Adrenal gland (tissue), 12 donors: ENCODE data around the gene FAM20C. TPM values are rescaled to one million over a fixed set of nuclear protein-coding genes. Genes with fewer than 3 reads are reported as not detected.

Experiments used
- DNase-seq, 7 donors: peaks; one replicate each; pipeline ENCODE4 v3.0.0-alpha.2; 2019 to 2020
- H3K27ac ChIP-seq, 5 donors: fragments of 200-600 bp; sonication (generic) in 4 of 5; 1 replicate in 3 of 5; 2 replicates in 2 of 5; pipeline versions ENCODE4 v1.5.1 to v1.8.0; 2016 to 2020; ENCODE audit warnings: mild to moderate bottlenecking in 1 of 5
- H3K27me3 ChIP-seq: fragments of 200-600 bp; 2 replicates; pipeline ENCODE4 v1.8.0; 2021
- H3K36me3 ChIP-seq, 2 donors: fragments of 200-600 bp; replicated peaks in 1 of 2; 1 replicate in 1 of 2; 2 replicates in 1 of 2; pipeline versions ENCODE4 v1.5.1 to v1.8.0; 2018 to 2022
- H3K4me1 ChIP-seq, 2 donors: fragments of 200-600 bp; replicated peaks in 1 of 2; 1 replicate in 1 of 2; 2 replicates in 1 of 2; pipeline versions ENCODE4 v1.5.1 to v1.8.0; 2018 to 2021
- H3K4me3 ChIP-seq, 4 donors: fragments of 200-600 bp; sonication (generic) in 3 of 4; one replicate each; pipeline ENCODE4 v1.5.1; 2016 to 2018
- H3K9me3 ChIP-seq, 3 donors: fragments of 200-600 bp; sonication (generic) in 1 of 3; replicated peaks in 1 of 3; 1 replicate in 2 of 3; 2 replicates in 1 of 3; pipeline versions ENCODE4 v1.5.1 to v1.8.0; 2016 to 2021
- POLR2A ChIP-seq, 2 donors: fragments of 450-650 bp; IDR thresholded peaks; one replicate each; pipeline ENCODE4 v1.6.1; 2017; ENCODE audit warnings: antibody characterized with exemption in 2 of 2, mild to moderate bottlenecking in 2 of 2, moderate library complexity in 1 of 2
- WGBS, 4 donors: extraction: QIAGEN DNeasy Blood & Tissue Kit in 2 of 4; methylation state at CpG; one replicate each; pipeline versions ENCODE4 v1.1.5 to v1.1.7; 2013 to 2017; 5-methylcytosine and 5-hydroxymethylcytosine counted together
- intact Hi-C, 2 donors: fragments of 100-400 bp; cut with DNase I; formaldehyde crosslinking; loops; one replicate each; pipeline versions ENCODE4 v1.14.1 to v1.15.0; 2022 to 2023
- polyA plus RNA-seq, 3 donors: library from polyadenylated mRNA; stranded (reverse); fragments of 200-250 nt in 2 of 3; fragments of 350-450 nt in 1 of 3; fragmentation: Illumina TruSeq in 1 of 3; extraction: RNeasy Lipid Tissue Mini Kit (QIAGEN cat#74804) in 1 of 3; gene quantifications; one replicate each; pipeline ENCODE4 v1.2.3, GENCODE V29; 2013 to 2014
- total RNA-seq, 9 donors: library from RNA; depleted of rRNA in 4 of 9; stranded (reverse); fragments of >200 nt in 4 of 9; fragments of 120-200 nt in 1 of 9; fragmentation: NEBNext Ultra II Directional in 1 of 9; extraction: Animal tissue kit (Norgen Biotek cat#: 25700) in 1 of 9; gene quantifications; one replicate each; pipeline versions ENCODE4 v1.1.0 to v1.2.4, GENCODE V29; 2013 to 2023
- TF ChIP-seq, protein P1 (sequence below), 6 experiments: fragments of 450-650 bp in 4 of 6; fragments of 200-600 bp in 2 of 6; sonication (generic) in 1 of 6; IDR thresholded peaks; 1 replicate in 5 of 6; 2 replicates in 1 of 6; pipeline versions ENCODE4 v1.5.1 to v1.8.0; 2016 to 2021; ENCODE audit warnings: antibody characterized with exemption in 6 of 6, mild to moderate bottlenecking in 2 of 6, moderate library complexity in 1 of 6
- donor health status: healthy with polysubstance abuse.
- donor health status: Bipolar disorder and iron deficiency.
- donor health status: DM: yes; HTN: yes; CAD: no.
- donor health status: DM: no; HTN: no; CAD: no.
- donor health status: DM: no; HTN: no; CAD: no.
- donor health status: DM: yes; HTN: yes; CAD: no.

The FAM20C gene
- total and polyA plus RNA-seq, 12 donors: 2.8 to 57.9 (median 36.0) TPM

DNA sequence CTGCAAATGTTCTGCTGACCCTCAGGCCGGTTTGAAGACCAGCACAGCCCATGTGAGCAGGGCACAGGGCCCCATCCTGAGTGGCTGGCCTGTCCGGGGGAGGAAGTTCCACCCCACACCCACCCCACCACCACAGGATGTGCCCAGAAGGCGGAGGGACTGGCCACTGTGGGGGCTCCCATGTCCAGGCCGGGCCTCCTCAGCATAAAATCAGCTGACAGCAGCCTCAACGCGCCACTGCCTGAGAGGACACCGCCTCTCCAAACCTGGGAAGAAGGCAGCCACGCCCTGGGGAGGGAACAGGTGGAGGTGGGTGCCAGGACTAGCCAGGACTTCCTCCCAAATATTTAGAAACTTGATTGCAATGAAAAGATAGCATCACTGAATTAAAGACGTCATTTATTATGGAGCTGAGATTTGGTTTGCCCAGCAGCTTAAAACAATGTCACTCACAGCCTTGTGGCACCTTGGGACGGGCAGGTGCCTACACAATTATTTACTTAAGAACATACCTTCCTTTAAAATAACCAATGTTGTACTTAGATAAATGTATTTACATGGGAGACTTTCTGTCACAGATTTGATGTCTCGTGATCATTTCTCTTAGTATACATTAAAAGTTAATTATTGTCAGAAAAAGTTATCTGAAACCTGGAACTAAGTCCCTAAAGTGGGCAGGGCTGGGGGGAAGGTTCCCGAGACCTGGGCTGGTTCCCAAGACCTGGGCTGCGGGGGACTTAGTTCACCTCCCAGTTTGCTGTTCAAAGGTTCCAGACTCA lies 27.3 kb upstream of the FAM20C start:
- peak in 2 of 7 donors; percentile 33 to 43 for DNase-seq
- peak overlapping the region in 1 of 5 donors; percentile 72 for H3K27ac ChIP-seq
- H3K4me1 ChIP-seq: no peaks in the 10 kb centered on the region
- TF ChIP-seq POLR2A (IDR thresholded peaks at IDR 0.05): no peak
- TF ChIP-seq, protein P1, sequence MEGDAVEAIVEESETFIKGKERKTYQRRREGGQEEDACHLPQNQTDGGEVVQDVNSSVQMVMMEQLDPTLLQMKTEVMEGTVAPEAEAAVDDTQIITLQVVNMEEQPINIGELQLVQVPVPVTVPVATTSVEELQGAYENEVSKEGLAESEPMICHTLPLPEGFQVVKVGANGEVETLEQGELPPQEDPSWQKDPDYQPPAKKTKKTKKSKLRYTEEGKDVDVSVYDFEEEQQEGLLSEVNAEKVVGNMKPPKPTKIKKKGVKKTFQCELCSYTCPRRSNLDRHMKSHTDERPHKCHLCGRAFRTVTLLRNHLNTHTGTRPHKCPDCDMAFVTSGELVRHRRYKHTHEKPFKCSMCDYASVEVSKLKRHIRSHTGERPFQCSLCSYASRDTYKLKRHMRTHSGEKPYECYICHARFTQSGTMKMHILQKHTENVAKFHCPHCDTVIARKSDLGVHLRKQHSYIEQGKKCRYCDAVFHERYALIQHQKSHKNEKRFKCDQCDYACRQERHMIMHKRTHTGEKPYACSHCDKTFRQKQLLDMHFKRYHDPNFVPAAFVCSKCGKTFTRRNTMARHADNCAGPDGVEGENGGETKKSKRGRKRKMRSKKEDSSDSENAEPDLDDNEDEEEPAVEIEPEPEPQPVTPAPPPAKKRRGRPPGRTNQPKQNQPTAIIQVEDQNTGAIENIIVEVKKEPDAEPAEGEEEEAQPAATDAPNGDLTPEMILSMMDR (IDR thresholded peaks at IDR 0.05): no peak
- no peak overlapping the region for H3K4me3 ChIP-seq
- H3K27me3 ChIP-seq: no peaks in the 10 kb centered on the region
- intact Hi-C loops: no loop called here
- WGBS, 4 donors: 79 to 85% (median 82%) methylated on average over 10 to 13 of the region's 13 CpGs
- no peaks in the 10 kb centered on the region for H3K36me3 ChIP-seq
- no peaks in the 10 kb centered on the region for H3K9me3 ChIP-seq

DNA sequence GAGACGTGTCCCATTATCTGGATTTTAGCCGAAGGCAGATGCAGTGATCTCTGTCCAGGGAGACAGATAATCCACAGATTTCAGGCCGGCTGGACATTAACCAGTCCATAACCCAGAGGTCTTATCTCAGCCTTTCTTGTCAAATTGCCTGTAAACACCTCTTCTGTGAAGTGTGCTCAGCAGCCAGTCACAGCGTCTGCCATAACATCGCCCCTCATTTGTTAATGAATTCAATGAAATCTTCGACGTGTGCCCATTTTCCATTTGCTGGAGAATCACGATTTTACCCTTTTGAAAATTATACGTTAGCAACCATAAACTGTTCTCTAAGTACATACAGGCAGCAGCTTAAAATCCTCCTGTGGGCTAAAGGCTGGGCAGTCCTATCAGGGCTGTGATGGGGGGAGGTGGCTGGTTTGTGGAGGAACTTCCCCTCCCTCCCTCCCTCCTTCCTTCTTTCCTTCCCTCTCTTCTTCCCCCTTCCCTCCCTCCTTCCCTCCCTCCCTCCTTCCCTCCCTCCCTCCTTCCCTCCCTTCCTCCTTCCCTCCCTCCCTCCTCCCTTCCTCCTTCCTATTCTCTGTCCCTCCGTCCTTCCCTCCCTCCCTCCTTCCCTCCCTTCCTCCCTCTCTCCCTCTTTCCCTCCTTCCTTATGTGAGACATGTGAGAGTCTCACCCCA lies 26.6 kb upstream of the FAM20C start:
- DNase-seq: peak in 1 of 7 donors; percentile 13
- no peak overlapping the region for H3K4me3 ChIP-seq
- H3K9me3 ChIP-seq: no peaks in the 10 kb centered on the region
- no peaks in the 10 kb centered on the region for H3K27me3 ChIP-seq
- intact Hi-C loops: no loop called here
- WGBS, 4 donors: 70 to 77% (median 72%) methylated on average over 10 of the region's 10 CpGs
- no peaks in the 10 kb centered on the region for H3K4me1 ChIP-seq
- peak overlapping the region in 1 of 5 donors; percentile 72 for H3K27ac ChIP-seq
- no peaks in the 10 kb centered on the region for H3K36me3 ChIP-seq
- TF ChIP-seq, protein P1 (IDR thresholded peaks at IDR 0.05): no peak
- no peak for TF ChIP-seq POLR2A (IDR thresholded peaks at IDR 0.05)

DNA sequence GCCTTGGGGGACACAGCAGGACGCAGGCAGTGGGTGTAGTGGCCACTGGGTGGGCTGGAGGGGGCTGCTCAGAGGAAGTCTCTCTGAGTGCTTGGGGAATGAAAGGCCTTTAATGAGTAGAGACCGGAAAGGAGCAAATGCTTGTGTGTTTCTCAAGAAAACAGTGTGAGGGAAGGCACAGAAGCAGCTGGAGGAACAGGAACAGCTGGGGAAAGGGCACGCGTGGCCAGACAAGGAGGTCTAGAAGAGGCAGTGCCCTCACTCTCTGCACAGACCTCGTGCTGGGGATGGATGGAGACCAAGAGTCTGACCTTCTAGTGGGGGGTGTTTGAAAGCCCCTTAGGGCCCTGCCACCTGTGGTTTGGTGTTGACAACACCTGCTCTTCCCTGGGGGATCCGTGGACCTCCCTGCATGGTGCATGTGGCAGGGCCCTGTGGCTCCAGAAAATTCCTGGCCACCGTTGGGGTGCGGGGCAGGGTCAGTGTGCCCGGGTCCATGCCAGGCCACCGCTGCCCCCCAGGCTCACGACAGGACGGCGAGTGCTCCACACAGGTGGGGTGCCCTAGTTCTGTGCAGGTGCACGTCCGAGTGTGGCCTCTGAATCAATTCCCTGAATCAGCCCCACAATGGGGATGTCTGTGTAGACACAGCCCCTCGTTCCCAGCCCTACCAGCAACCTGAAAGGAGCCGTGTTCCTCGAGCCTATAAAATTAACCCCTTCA lies 25.9 kb upstream of the FAM20C start:
- intact Hi-C loops: no loop called here
- TF ChIP-seq, protein P1 (IDR thresholded peaks at IDR 0.05): no peak
- TF ChIP-seq POLR2A (IDR thresholded peaks at IDR 0.05): no peak
- WGBS, 4 donors: 55 to 76% (median 71%) methylated on average over 9 to 18 of the region's 18 CpGs
- DNase-seq: peak in 1 of 7 donors; percentile 23
- Histone ChIP-seq H3K4me1 (no peaks in the 10 kb centered on the region), H3K4me3 (no peak overlapping the region), H3K27me3 (no peaks in the 10 kb centered on the region), H3K27ac (peak overlapping the region in 1 of 5 donors; percentile 72), H3K36me3 (no peaks in the 10 kb centered on the region), H3K9me3 (no peaks in the 10 kb centered on the region)
